ENCODE measurements around the gene ALCAM.

The ALCAM gene

GRCh38 chr3:105512061-105512460 lies 145.4 kb downstream of the ALCAM start:
- no peak overlapping the region for H3K27ac ChIP-seq
- TF ChIP-seq ZFX (IDR thresholded peaks at IDR 0.05; ENCODE audit: borderline replicate concordance): no peak
- no peak for TF ChIP-seq CTCF (IDR thresholded peaks at IDR 0.05)

- no peak overlapping the region for H3K27ac ChIP-seq
- TF ChIP-seq ZFX (IDR thresholded peaks at IDR 0.05; ENCODE audit: borderline replicate concordance): no peak
- no peak for TF ChIP-seq CTCF (IDR thresholded peaks at IDR 0.05)
Measured at GRCh38 chr3:105513042-105513441, 146.3 kb downstream of the ALCAM start.

- TF ChIP-seq CTCF (IDR thresholded peaks at IDR 0.05): no peak
- no peak for TF ChIP-seq ZFX (IDR thresholded peaks at IDR 0.05; ENCODE audit: borderline replicate concordance)
- no peak overlapping the region for H3K27ac ChIP-seq
Measured at GRCh38 chr3:105513886-105514285, 147.2 kb downstream of the ALCAM start.

GRCh38 chr3:105515372-105515771 lies 148.7 kb downstream of the ALCAM start:
- no peak overlapping the region for H3K27ac ChIP-seq

GRCh38 chr3:105516972-105517371 lies 150.3 kb downstream of the ALCAM start:
- TF ChIP-seq CTCF (IDR thresholded peaks at IDR 0.05) (no peak), ZFX (IDR thresholded peaks at IDR 0.05; ENCODE audit: borderline replicate concordance) (no peak)

More at GRCh38 chr3:105515372-105515771, 148.7 kb downstream of the ALCAM start:
- TF ChIP-seq ZFX (IDR thresholded peaks at IDR 0.05; ENCODE audit: borderline replicate concordance) (no peak), CTCF (IDR thresholded peaks at IDR 0.05) (no peak)

GRCh38 chr3:105518203-105518602 lies 151.5 kb downstream of the ALCAM start:
- H3K27ac ChIP-seq: no peak overlapping the region
- TF ChIP-seq CTCF (IDR thresholded peaks at IDR 0.05) (no peak), ZFX (IDR thresholded peaks at IDR 0.05; ENCODE audit: borderline replicate concordance) (no peak)

More at GRCh38 chr3:105516972-105517371, 150.3 kb downstream of the ALCAM start:
- no peak overlapping the region for H3K27ac ChIP-seq

- TF ChIP-seq CTCF (IDR thresholded peaks at IDR 0.05) (peak; percentile 81), ZFX (IDR thresholded peaks at IDR 0.05; ENCODE audit: borderline replicate concordance) (no peak)
- H3K27ac ChIP-seq: no peak overlapping the region
Measured at GRCh38 chr3:105518806-105519418, 152.2 kb downstream of the ALCAM start.
